Hepatocyte (in vitro differentiated cells): ENCODE results near the gene RNU1-4.
"Not testable (repeated sequence)": the region's sequence is repeated elsewhere in the genome, so short reads cannot be mapped to it uniquely, and the experiment has no call there.

Experiments
- EZH2 ChIP-seq: fragments of 200-600 bp; sonication (generic); IDR thresholded peaks from 2 replicates; pipeline ENCODE4 v1.6.1; 2016; ENCODE audit warnings: antibody characterized with exemption, mild to moderate bottlenecking, borderline replicate concordance
- EZH2phosphoT487 ChIP-seq: fragments of 200-600 bp; sonication (generic); IDR thresholded peaks from one replicate; pipeline ENCODE4 v1.6.1; 2018; ENCODE audit warnings: antibody characterized with exemption, mild to moderate bottlenecking, low read depth, moderate library complexity; ENCODE audit not compliant: unreplicated experiment, severe bottlenecking
- TF ChIP-seq, protein P1 (sequence below): fragments of 200-600 bp; sonication (generic); IDR thresholded peaks from 2 replicates; pipeline ENCODE4 v1.5.1; 2016; ENCODE audit warnings: antibody characterized with exemption, mild to moderate bottlenecking; ENCODE audit not compliant: poor library complexity

DNA sequence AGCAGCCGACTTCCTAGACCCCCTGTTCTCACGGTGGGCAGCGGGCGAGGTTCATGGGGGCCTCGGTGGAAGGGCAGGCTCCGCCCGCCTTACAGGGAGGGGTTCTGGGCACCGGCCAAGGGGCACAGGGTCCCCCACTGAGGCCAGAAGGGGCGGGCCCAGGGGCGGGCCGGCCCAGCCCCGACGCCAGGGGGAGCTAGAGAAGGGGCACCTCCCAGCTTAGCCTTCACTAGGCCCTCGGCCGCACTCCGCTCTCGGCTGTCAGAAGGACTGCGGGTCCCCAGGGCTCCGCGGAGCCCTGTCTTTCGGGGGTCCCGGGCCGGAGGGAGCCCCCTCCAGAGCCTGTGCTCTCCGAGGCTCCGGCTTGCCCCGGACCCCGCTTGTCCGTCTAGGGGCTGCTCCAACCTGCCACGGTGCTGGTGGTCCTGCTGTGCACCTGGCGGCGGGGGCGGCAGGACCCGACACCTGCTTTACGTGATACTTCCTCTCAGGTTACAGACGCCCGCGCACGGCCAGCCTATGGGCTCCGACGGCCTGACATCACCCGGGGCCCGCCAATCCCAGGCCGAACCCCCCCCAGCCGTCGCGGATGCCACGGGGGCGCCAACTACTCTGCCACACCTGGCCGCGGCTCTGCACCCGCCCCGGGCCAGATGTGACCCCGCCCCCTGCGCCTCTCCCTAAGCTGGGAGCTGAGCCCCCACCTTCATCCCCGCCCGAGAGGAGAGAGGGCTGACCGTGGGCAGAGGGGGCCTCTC is 40.0 kb upstream of the RNU1-4 start:
- TF ChIP-seq, protein P1, sequence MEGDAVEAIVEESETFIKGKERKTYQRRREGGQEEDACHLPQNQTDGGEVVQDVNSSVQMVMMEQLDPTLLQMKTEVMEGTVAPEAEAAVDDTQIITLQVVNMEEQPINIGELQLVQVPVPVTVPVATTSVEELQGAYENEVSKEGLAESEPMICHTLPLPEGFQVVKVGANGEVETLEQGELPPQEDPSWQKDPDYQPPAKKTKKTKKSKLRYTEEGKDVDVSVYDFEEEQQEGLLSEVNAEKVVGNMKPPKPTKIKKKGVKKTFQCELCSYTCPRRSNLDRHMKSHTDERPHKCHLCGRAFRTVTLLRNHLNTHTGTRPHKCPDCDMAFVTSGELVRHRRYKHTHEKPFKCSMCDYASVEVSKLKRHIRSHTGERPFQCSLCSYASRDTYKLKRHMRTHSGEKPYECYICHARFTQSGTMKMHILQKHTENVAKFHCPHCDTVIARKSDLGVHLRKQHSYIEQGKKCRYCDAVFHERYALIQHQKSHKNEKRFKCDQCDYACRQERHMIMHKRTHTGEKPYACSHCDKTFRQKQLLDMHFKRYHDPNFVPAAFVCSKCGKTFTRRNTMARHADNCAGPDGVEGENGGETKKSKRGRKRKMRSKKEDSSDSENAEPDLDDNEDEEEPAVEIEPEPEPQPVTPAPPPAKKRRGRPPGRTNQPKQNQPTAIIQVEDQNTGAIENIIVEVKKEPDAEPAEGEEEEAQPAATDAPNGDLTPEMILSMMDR = not testable (repeated sequence)
- not testable (repeated sequence) for TF ChIP-seq EZH2, EZH2phosphoT487
